ENCODE results near the gene MLANA. TPM values are rescaled to one million over a fixed set of nuclear protein-coding genes. Genes with fewer than 3 reads are reported as not detected.

Gene MLANA
- total RNA-seq, 4 donors from 2014 or later: not detected

DNA sequence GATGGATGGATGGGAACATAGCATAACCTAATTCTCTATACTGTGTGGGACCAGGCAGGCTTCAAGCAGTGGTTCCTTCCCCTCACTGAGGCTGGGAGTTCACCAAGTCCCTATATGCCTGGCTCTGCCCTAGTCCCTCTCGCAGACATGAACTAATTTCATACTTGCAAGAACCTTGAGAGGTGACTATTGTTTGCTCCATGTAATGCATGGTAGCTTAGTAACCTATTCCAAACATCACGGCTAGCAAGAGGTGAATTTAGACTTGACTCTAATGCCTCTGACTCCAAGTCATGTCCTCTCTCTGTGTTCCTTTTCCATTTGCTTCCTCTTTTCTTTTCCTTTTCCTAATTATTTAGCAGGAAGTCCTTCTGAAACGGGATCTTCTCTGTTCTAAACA, 31.9 kb upstream of the MLANA start:
- WGBS, 2 donors: 45 to 82% methylated on average over 3 of the region's 3 CpGs
- intact Hi-C loops (cut with DNase I): no loop called here

DNA sequence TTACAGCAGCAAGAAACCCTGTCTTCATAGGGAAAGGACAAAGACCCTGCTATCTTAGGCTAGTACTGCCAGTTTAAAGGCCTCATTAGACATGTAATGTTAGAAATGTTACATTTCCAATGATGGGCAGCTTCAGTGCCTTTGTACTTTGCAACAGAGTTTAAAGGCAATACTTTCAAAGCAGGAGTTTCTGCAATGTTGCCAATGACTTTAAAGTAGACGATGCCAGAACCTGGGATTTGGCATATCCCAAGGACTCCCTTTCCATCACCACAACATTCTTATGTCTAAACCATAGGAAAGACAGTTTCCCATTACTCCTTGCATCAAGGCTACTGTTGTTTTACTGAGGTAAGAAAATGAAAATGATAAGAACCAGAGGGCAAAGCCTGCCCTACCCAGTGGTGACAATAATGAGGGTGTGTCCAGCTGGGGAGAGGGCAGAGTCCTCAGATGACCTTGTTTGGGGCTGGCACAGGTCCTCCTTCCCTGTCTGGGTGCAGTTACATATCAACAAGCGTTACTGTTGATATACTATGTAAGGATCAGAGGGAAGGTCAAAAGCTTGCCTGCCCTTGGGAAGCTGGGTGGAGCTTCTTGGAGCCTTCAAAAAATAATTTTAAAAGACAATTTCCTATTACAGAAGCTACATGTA, 27.5 kb upstream of the MLANA start:
- Histone ChIP-seq H3K9me3 (no peaks in the 10 kb centered on the region), H3K36me3 (peaks cover 0 to 9% (median 0%) of the 10 kb centered on the region in 3 donors), H3K27me3 (no peaks in the 10 kb centered on the region), H3K4me1 (no peaks in the 10 kb centered on the region), H3K4me3 (no peak overlapping the region), H3K27ac (no peak overlapping the region)
- WGBS, 2 donors: 82 to 87% methylated on average over 2 of the region's 2 CpGs
- DNase-seq: no peak
- intact Hi-C loops (cut with DNase I): no loop called here
- TF ChIP-seq CTCF (IDR thresholded peaks at IDR 0.05): no peak
- TF ChIP-seq POLR2A (IDR thresholded peaks at IDR 0.05): no peak

More for the DNA sequence above, 31.9 kb upstream of the MLANA start:
- no peak for DNase-seq
- Histone ChIP-seq H3K36me3 (peaks cover 0 to 8% (median 0%) of the 10 kb centered on the region in 3 donors), H3K4me3 (no peak overlapping the region), H3K27ac (no peak overlapping the region), H3K27me3 (no peaks in the 10 kb centered on the region), H3K9me3 (no peaks in the 10 kb centered on the region), H3K4me1 (no peaks in the 10 kb centered on the region)
- no peak for TF ChIP-seq POLR2A (IDR thresholded peaks at IDR 0.05)
- TF ChIP-seq CTCF (IDR thresholded peaks at IDR 0.05): no peak

GRCh38 chr9:5864446-5864845, 26.2 kb upstream of the MLANA start:
- Histone ChIP-seq H3K27ac (no peak overlapping the region), H3K9me3 (no peaks in the 10 kb centered on the region), H3K4me1 (no peaks in the 10 kb centered on the region), H3K27me3 (no peaks in the 10 kb centered on the region), H3K4me3 (no peak overlapping the region), H3K36me3 (peaks cover 0 to 9% (median 0%) of the 10 kb centered on the region in 3 donors)
- TF ChIP-seq POLR2A (IDR thresholded peaks at IDR 0.05) (no peak), CTCF (IDR thresholded peaks at IDR 0.05) (no peak)
- intact Hi-C loops (cut with DNase I): no loop called here
- WGBS, 2 donors: 82 to 85% methylated on average over 4 of the region's 4 CpGs
- no peak for DNase-seq

GRCh38 chr9:5866272-5866671, 24.4 kb upstream of the MLANA start:
- H3K27me3 ChIP-seq: no peaks in the 10 kb centered on the region
- DNase-seq: no peak
- no peak overlapping the region for H3K27ac ChIP-seq
- no peaks in the 10 kb centered on the region for H3K9me3 ChIP-seq
- intact Hi-C loops (cut with DNase I): no loop called here
- WGBS, 2 donors: 89 to 96% methylated on average over 2 of the region's 2 CpGs
- TF ChIP-seq CTCF (IDR thresholded peaks at IDR 0.05) (no peak), POLR2A (IDR thresholded peaks at IDR 0.05) (no peak)
- H3K36me3 ChIP-seq: peaks cover 0 to 9% (median 0%) of the 10 kb centered on the region in 3 donors
- peaks cover 0 to 4% (median 0%) of the 10 kb centered on the region in 3 donors for H3K4me1 ChIP-seq
- H3K4me3 ChIP-seq: no peak overlapping the region

DNA sequence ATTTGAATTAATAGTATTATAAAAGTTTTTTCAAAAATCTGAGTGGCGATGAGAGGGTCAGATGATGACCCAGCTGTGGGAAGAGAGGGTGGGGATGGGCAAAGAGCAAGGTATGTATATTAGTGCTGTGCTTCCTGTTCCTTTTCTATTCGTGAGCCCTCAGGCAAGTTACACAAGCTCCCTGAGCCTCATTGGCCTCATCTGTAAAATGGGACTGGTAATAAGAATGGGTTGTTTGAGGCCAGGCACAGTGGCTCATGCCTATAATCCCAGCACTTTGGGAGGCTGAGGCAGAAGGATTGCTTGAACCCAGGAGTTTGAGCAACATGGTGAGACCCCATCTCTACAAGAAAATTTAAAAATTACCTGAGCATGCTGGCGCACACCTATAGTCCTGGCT, 24.0 kb upstream of the MLANA start:
- H3K4me1 ChIP-seq: peaks cover 0 to 8% (median 0%) of the 10 kb centered on the region in 3 donors
- H3K27ac ChIP-seq: no peak overlapping the region
- intact Hi-C loops (cut with DNase I): no loop called here
- H3K4me3 ChIP-seq: no peak overlapping the region
- H3K9me3 ChIP-seq: no peaks in the 10 kb centered on the region
- 82 to 90% methylated on average over 3 of the region's 3 CpGs for WGBS, 2 donors
- no peak for DNase-seq
- TF ChIP-seq POLR2A (IDR thresholded peaks at IDR 0.05) (no peak), CTCF (IDR thresholded peaks at IDR 0.05) (no peak)
- peaks cover 0 to 9% (median 0%) of the 10 kb centered on the region in 3 donors for H3K36me3 ChIP-seq
- no peaks in the 10 kb centered on the region for H3K27me3 ChIP-seq
